HUES64 (cell line): ENCODE results near the gene IGSF11.

Experiments
- H3K27ac ChIP-seq: 2 replicates; pipeline ENCODE4 v1.7.0; 2013; ENCODE audit warnings: low read depth, low read length, inconsistent platforms
- H3K27me3 ChIP-seq: 2 replicates; pipeline ENCODE4 v1.6.1; 2013; ENCODE audit warnings: mild to moderate bottlenecking, low read length; ENCODE audit not compliant: insufficient read depth
- H3K36me3 ChIP-seq: 2 replicates; pipeline ENCODE4 v1.6.1; 2013; ENCODE audit warnings: mild to moderate bottlenecking, low read length; ENCODE audit not compliant: insufficient read depth
- H3K4me1 ChIP-seq: 2 replicates; pipeline ENCODE4 v1.6.1; 2013; ENCODE audit warnings: mild to moderate bottlenecking, low read length, moderate library complexity; ENCODE audit not compliant: insufficient read depth
- H3K4me3 ChIP-seq: 2 replicates; pipeline ENCODE4 v1.5.1; 2013; ENCODE audit warnings: mild to moderate bottlenecking, low read length, moderate library complexity
- H3K9ac ChIP-seq: 2 replicates; pipeline ENCODE4 v1.6.1; 2013; ENCODE audit warnings: mild to moderate bottlenecking, low read depth, low read length
- H3K9me3 ChIP-seq: 2 replicates; pipeline ENCODE4 v1.6.1; 2013; ENCODE audit warnings: low read depth, low read length; ENCODE audit not compliant: insufficient read depth
- WGBS: fragments of 150-250, 120-280 bp; methylation state at CpG from one replicate; pipeline ENCODE4 v1.1.7; 2013; ENCODE audit warnings: missing lambda C conversion rate; 5-methylcytosine and 5-hydroxymethylcytosine counted together

IGSF11 gene

DNA sequence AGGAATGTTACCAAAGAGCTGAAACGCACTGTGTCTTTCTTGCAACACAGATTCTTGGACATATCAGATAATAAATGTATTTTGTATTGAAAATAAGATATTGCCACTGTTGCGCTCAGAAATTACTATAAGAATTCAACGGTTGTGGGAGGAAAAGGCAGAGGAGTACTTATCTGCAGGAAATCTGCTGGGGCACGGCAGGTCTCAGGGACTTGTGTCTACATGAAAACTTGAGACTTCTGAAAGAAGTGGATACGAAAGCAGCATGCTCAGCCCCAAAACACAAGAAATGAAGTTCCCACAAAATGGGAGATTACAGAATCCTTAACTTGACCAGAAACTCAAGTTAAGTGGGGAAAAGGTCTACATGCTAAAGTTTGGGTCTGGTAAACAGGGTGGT lies 86.5 kb downstream of the IGSF11 start:
- Histone ChIP-seq H3K9me3 (no peaks in the 10 kb centered on the region), H3K9ac (no peak overlapping the region), H3K27me3 (no peaks in the 10 kb centered on the region), H3K4me3 (no peak overlapping the region), H3K27ac (no peak overlapping the region), H3K36me3 (no peaks in the 10 kb centered on the region), H3K4me1 (no peaks in the 10 kb centered on the region; the same call in 1 of the 2 replicates)
- 99% methylated on average over 5 of the region's 5 CpGs for WGBS

DNA sequence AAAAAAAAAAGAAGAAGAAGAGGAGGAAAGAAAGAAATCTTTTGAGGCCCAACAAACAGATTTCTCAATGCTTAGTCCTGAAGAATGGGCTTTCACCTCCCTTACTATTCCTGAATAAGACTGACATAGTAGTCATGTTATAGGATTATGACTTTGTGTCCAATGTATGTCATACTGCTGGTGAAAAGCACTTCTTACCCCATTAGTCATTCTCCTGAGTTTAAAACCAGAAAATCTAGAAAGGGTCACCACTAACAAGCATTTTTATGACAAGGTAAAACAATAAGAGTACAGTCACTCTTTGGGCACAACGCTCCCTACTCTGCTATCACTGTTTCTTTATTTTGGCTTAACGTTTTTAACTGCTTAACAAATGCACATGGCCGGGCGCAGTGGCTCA lies 88.2 kb downstream of the IGSF11 start:
- Histone ChIP-seq H3K4me1 (no peaks in the 10 kb centered on the region; the same call in 1 of the 2 replicates), H3K9ac (no peak overlapping the region), H3K27me3 (no peaks in the 10 kb centered on the region), H3K36me3 (no peaks in the 10 kb centered on the region), H3K9me3 (no peaks in the 10 kb centered on the region), H3K4me3 (no peak overlapping the region), H3K27ac (no peak overlapping the region)
- WGBS: 90% methylated on average over 4 of the region's 4 CpGs

DNA sequence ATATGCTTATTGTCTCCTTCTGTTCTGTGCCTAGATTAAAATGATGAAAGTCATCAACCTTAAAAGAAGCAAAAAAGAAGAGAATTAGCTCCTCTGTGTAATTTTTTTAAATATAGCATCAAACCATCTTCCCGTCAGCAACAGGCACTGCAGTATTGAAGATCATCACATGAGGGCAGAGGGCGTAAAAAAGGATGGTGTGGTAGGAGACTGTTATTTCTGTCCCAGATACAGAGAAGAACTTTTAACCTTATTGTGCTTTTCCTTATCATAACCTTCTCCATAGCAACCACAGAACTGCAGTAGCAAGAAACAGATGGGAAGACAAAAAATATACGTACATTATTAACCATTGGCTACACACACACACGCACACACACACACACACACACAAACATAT lies 88.8 kb downstream of the IGSF11 start:
- Histone ChIP-seq H3K9ac (no peak overlapping the region), H3K36me3 (no peaks in the 10 kb centered on the region), H3K27me3 (no peaks in the 10 kb centered on the region), H3K4me1 (no peaks in the 10 kb centered on the region; the same call in 1 of the 2 replicates), H3K9me3 (no peaks in the 10 kb centered on the region), H3K4me3 (no peak overlapping the region), H3K27ac (no peak overlapping the region)
- WGBS: 100% methylated on average over 2 of the region's 4 CpGs

DNA sequence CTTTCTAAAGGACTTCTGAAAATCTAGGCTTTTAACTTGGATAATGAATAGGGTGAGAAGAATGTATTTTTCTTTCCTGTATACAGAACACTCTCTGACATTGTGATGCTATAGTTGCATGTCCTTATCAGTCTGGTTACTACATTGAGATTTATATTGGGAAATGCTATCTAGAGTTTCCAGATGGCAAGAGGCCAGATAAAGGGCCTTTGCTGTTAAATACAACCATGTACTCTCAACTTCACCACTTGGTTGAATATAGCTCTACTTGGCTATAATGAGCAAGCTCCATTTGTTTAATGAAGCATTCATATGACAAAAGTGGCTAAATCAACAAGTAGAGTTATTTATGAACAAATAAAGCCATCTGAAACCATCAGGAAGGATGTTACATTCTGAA lies 91.0 kb downstream of the IGSF11 start:
- H3K27me3 ChIP-seq: no peaks in the 10 kb centered on the region
- H3K4me3 ChIP-seq: no peak overlapping the region
- H3K36me3 ChIP-seq: no peaks in the 10 kb centered on the region
- H3K9ac ChIP-seq: no peak overlapping the region
- no peaks in the 10 kb centered on the region for H3K9me3 ChIP-seq
- H3K27ac ChIP-seq: no peak overlapping the region
- no peaks in the 10 kb centered on the region; the same call in 1 of the 2 replicates for H3K4me1 ChIP-seq

DNA sequence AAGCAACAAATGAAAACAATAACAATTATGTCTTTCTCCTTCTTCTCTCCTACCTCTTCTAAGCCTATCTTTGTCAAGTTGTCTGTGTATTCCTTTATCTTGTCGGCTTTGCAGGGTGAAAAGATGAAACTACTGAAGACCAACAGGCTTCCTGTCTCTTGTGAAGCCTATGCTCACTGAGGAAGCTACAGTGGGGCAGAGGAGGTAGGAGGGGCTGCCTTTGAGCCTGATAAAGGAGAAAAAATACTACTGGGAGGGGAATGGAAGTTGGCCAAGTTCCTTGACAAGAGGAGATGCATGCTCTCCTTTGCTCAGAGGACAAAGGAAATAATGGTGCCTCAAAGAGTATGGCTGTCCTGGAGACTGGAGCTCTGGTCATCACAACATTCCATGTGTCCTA lies 92.0 kb downstream of the IGSF11 start:
- H3K27me3 ChIP-seq: no peaks in the 10 kb centered on the region
- WGBS: 88% methylated on average over 1 of the region's 1 CpG
- H3K27ac ChIP-seq: no peak overlapping the region

DNA sequence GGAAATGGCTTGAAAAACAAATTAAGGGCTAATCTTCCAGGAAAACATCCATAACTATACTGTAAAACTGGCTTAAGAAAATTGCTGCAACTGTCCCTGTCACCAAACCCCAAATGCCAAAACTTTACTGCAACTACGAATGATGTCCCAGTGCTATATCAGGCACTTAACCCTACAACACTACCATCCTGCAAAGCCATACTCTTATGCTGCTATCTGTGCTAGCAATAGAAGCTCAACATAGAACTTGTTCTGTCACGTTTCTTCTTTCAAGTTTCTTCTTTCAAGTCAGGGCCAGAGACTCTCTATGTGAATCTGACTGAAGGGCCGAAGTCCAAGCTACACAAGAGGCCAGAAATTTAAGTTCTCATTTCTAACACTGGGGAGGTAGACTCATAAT lies 92.5 kb downstream of the IGSF11 start:
- Histone ChIP-seq H3K9ac (no peak overlapping the region), H3K9me3 (no peaks in the 10 kb centered on the region), H3K4me3 (no peak overlapping the region), H3K27me3 (no peaks in the 10 kb centered on the region), H3K36me3 (no peaks in the 10 kb centered on the region), H3K4me1 (no peaks in the 10 kb centered on the region; the same call in 1 of the 2 replicates), H3K27ac (no peak overlapping the region)
- 96% methylated on average over 3 of the region's 3 CpGs for WGBS

More for the DNA sequence above, 92.0 kb downstream of the IGSF11 start:
- no peaks in the 10 kb centered on the region for H3K9me3 ChIP-seq
- H3K4me3 ChIP-seq: no peak overlapping the region
- no peaks in the 10 kb centered on the region; the same call in 1 of the 2 replicates for H3K4me1 ChIP-seq
- H3K9ac ChIP-seq: no peak overlapping the region
- H3K36me3 ChIP-seq: no peaks in the 10 kb centered on the region

DNA sequence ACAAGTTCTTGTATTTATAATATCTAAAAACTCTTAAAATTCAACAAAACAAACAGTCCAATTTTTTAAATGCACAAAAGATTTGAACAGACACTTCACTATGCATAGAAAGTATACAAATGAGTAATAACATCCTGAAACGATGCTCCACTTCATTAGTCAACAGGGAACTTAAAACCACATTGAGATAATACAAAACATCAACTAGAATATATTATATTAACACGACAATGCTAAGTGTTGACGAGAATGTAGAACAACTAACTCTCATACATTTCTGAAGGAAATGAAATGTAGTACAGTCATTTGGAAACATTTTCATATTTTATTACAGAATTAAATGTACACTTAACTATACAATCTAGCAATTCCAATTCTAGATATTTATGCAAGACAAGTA lies 93.4 kb downstream of the IGSF11 start:
- H3K4me3 ChIP-seq: no peak overlapping the region
- no peaks in the 10 kb centered on the region for H3K36me3 ChIP-seq
- H3K27me3 ChIP-seq: no peaks in the 10 kb centered on the region
- no peaks in the 10 kb centered on the region; the same call in 1 of the 2 replicates for H3K4me1 ChIP-seq
- H3K9me3 ChIP-seq: no peaks in the 10 kb centered on the region
- no peak overlapping the region for H3K9ac ChIP-seq
- WGBS: 100% methylated on average over 1 of the region's 3 CpGs
- no peak overlapping the region for H3K27ac ChIP-seq

DNA sequence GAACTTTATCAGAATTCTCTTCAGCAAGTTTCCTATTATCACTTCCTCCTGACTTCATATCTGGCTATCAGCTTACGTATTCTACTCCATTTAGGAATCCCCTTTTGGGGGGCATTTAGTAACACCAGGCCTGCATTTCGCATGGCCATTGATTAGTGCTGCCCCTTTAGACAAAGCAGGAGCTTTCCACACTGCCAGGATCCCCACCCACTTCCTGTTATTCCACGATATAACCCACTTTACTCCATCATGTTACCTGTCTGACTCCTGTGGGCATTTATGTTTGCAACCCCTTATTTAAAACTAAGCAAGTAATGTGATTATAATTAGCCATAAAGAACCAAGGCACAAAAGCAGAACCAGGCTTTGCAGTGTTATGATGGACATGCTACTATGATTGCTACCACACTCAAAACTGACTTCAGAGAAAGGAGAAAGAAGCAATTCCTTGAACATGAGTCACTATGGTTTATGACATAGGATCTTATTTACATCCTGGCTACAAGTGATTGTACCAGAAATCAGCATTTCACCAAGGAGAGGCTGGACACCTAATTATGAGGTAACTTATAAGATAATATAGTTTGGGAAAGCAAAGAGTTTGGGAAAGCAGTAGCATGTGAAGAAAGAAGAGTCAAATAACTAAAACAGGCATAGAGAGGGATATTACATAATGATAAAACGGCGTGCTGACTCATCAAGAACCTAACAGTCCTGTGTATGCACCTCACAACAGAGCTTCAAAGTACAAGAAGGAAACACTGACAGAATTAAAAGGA lies 96.3 kb downstream of the IGSF11 start:
- Histone ChIP-seq H3K4me1 (no peaks in the 10 kb centered on the region; the same call in 1 of the 2 replicates), H3K9ac (no peak overlapping the region), H3K4me3 (no peak overlapping the region), H3K36me3 (no peaks in the 10 kb centered on the region), H3K27me3 (no peaks in the 10 kb centered on the region), H3K27ac (no peak overlapping the region), H3K9me3 (no peaks in the 10 kb centered on the region)
- 94% methylated on average over 5 of the region's 5 CpGs for WGBS

DNA sequence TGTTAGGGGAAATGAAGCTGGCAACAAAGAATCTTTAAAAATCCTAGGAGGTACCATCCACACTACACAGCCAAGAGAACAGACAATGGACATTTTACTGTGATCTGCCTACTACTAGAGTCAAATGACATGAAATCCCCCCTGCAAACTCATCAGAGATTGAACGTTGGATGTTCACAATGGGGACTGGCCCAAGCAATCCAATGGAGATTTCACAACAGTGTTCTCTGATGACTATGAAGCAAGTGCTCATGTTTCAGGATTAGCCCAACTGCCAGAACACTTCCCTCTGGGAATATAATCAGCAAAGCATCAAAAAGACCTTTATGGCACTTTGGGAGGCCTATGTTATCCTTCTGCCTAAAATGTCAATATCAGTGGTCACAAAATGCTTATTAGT lies 97.8 kb downstream of the IGSF11 start:
- Histone ChIP-seq H3K36me3 (no peaks in the 10 kb centered on the region), H3K27ac (no peak overlapping the region), H3K9me3 (no peaks in the 10 kb centered on the region), H3K27me3 (no peaks in the 10 kb centered on the region), H3K4me3 (no peak overlapping the region), H3K9ac (no peak overlapping the region), H3K4me1 (no peaks in the 10 kb centered on the region; the same call in 1 of the 2 replicates)
- 89% methylated on average over 1 of the region's 1 CpG for WGBS

DNA sequence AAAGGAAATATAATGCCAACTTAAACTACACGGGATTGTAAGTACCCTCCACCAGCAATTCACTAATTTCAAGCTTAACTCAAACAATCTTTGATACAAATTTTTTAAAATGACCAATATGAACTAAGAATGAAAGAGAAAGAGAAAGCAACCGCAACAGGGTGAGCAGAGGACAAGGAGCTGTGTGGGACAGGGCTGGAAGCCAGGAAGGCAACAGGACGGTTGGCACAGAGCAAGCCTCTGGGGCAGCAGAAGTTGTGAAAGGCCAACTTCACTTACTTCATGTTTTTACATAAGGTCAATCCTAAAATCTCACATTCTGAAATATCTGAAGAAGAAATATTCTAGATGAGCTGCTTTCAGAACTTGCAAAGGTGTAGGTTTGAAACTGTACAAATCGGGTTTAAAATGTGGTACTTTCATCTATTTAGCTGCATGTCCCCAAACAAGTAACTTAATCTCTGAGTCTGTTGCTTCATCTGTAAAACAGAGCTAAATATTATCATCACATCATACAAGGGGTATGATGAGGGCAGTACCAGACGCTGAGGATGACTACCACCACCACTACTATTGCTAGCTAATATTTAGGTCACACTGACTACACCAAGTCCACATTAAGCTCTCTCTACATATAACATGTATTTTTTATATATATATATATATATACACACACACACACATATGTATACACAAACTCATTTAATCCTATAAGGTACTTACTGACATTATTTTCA lies 101.7 kb downstream of the IGSF11 start:
- Histone ChIP-seq H3K9me3 (no peaks in the 10 kb centered on the region), H3K4me3 (no peak overlapping the region), H3K27me3 (no peaks in the 10 kb centered on the region), H3K4me1 (no peaks in the 10 kb centered on the region), H3K27ac (no peak overlapping the region), H3K9ac (no peak overlapping the region), H3K36me3 (no peaks in the 10 kb centered on the region)
- 92% methylated on average over 5 of the region's 5 CpGs for WGBS

DNA sequence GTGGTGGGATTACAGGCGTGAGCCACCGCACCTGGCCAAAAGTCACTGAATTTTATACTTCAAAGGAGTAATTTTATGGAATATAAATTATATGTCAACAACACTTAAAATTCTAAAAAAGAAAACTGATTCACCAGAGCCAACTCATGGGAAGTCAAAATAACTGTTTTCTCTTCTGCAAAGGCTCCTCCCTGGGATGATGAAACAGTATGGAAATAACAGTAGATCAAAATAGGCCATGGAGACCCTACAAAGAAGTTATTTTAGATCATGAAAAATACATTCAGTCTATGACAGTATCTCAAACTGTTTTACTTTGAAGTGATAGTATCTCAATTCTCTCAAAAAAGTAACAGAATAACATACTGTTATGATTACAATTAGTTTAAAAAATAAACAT lies 102.7 kb downstream of the IGSF11 start:
- Histone ChIP-seq H3K4me1 (no peaks in the 10 kb centered on the region), H3K27me3 (no peaks in the 10 kb centered on the region), H3K9ac (no peak overlapping the region), H3K27ac (no peak overlapping the region), H3K36me3 (no peaks in the 10 kb centered on the region), H3K4me3 (no peak overlapping the region), H3K9me3 (no peaks in the 10 kb centered on the region)
- WGBS: 100% methylated on average over 2 of the region's 2 CpGs
